HS-5 (cell line): ENCODE results near the gene OXTR.

Experiments
- DNase-seq: peaks from one replicate; pipeline ENCODE4 v3.0.0-alpha.2; 2012; ENCODE audit warnings: low read depth

OXTR gene

GRCh38 chr3:8767667-8768363 lies 1.6 kb downstream of the OXTR start:
- DNase-seq, result no peak

- no peak for DNase-seq
These were observed 2.2 kb downstream of the OXTR start for GRCh38 chr3:8767256-8767666.

GRCh38 chr3:8766148-8766547 lies 3.3 kb downstream of the OXTR start:
- DNase-seq, result no peak

- no peak for DNase-seq
These were observed 3.9 kb downstream of the OXTR start for GRCh38 chr3:8765528-8765927.

GRCh38 chr3:8764528-8764927 lies 4.9 kb downstream of the OXTR start:
- no peak for DNase-seq

GRCh38 chr3:8762607-8763377 lies 6.6 kb downstream of the OXTR start:
- no peak for DNase-seq

GRCh38 chr3:8761866-8762265 lies 7.5 kb downstream of the OXTR start:
- no peak for DNase-seq

- no peak for DNase-seq
These were observed 8.9 kb downstream of the OXTR start for GRCh38 chr3:8760506-8760905.

GRCh38 chr3:8760091-8760490 lies 9.3 kb downstream of the OXTR start:
- DNase-seq, result no peak

- no peak for DNase-seq
These were observed 10.2 kb downstream of the OXTR start for GRCh38 chr3:8759038-8759707.

- peak; percentile 74 for DNase-seq
These were observed 11.6 kb downstream of the OXTR start for GRCh38 chr3:8757551-8758518.

GRCh38 chr3:8756671-8757070 lies 12.7 kb downstream of the OXTR start:
- no peak for DNase-seq

- DNase-seq, result no peak
These were observed 13.7 kb downstream of the OXTR start for GRCh38 chr3:8755564-8756237.

- no peak for DNase-seq
These were observed 14.3 kb downstream of the OXTR start for GRCh38 chr3:8755097-8755496.

- DNase-seq, result no peak
These were observed 16.6 kb downstream of the OXTR start for GRCh38 chr3:8752832-8753231.

GRCh38 chr3:8749316-8749715 lies 20.1 kb downstream of the OXTR start:
- no peak for DNase-seq

GRCh38 chr3:8746780-8747345 lies 22.6 kb downstream of the OXTR start:
- no peak for DNase-seq

GRCh38 chr3:8745619-8746370 lies 23.6 kb downstream of the OXTR start:
- no peak for DNase-seq

- no peak for DNase-seq
These were observed 25.5 kb downstream of the OXTR start for GRCh38 chr3:8743911-8744310.

- DNase-seq, result peak; percentile 58
These were observed 26.3 kb downstream of the OXTR start for GRCh38 chr3:8743021-8743601.
